Upper lobe of left lung (tissue), 6 donors: Measurements from ENCODE around the gene GATA3. TPM values are rescaled to one million over a fixed set of nuclear protein-coding genes. Genes with fewer than 3 reads are reported as not detected.

Experiments used
- ATAC-seq, 2 donors: fragments of 200-7000 bp; cut with Tn5 transposase; one replicate each; pipeline ENCODE4 v1.9.1; 2022; ENCODE audit warnings: mild to moderate bottlenecking in 2 of 2, moderate library complexity in 2 of 2; ENCODE audit not compliant: low FRiP score in 2 of 2
- DNase-seq, 2 donors: peaks; one replicate each; pipeline ENCODE4 v3.0.0-alpha.2; 2019 to 2020
- H3K27ac ChIP-seq, 4 donors: fragments of 200-600 bp; sonication (generic); one replicate each; pipeline ENCODE4 v1.5.1; 2016 to 2019
- H3K27me3 ChIP-seq, 4 donors: fragments of 200-600 bp; sonication (generic); one replicate each; pipeline ENCODE4 v1.5.1; 2017 to 2019
- H3K36me3 ChIP-seq, 4 donors: fragments of 200-600 bp; sonication (generic); one replicate each; pipeline ENCODE4 v1.5.1; 2016 to 2019
- H3K4me1 ChIP-seq, 4 donors: fragments of 200-600 bp; sonication (generic); one replicate each; pipeline ENCODE4 v1.5.1; 2018 to 2019
- H3K4me3 ChIP-seq, 4 donors: fragments of 200-600 bp; sonication (generic); one replicate each; pipeline ENCODE4 v1.5.1; 2017 to 2019; ENCODE audit warnings: mild to moderate bottlenecking in 2 of 4, moderate library complexity in 1 of 4
- H3K9me3 ChIP-seq, 4 donors: fragments of 200-600 bp; sonication (generic); one replicate each; pipeline ENCODE4 v1.5.1; 2018 to 2019
- EP300 ChIP-seq, 4 donors: sonication (generic); formaldehyde crosslinking; IDR thresholded peaks; one replicate each; pipeline ENCODE4 v1.5.1; 2017; ENCODE audit warnings: antibody characterized with exemption in 4 of 4, control low read depth in 2 of 4
- POLR2A ChIP-seq, 4 donors: fragments of 450-650 bp; IDR thresholded peaks; one replicate each; pipeline ENCODE4 v1.5.1; 2016 to 2017; ENCODE audit warnings: antibody characterized with exemption in 4 of 4, mild to moderate bottlenecking in 2 of 4
- POLR2AphosphoS5 ChIP-seq, 2 donors: sonication (generic); formaldehyde crosslinking; IDR thresholded peaks; one replicate each; pipeline ENCODE4 v1.5.1; 2017; ENCODE audit warnings: antibody characterized with exemption in 2 of 2
- WGBS, 2 donors: methylation state at CpG; one replicate each; pipeline ENCODE4 v1.1.5; 2017 to 2018; 5-methylcytosine and 5-hydroxymethylcytosine counted together
- total RNA-seq, 6 donors: library from RNA; depleted of rRNA in 4 of 6; stranded (reverse); fragments of >200 nt in 4 of 6; gene quantifications; one replicate each; pipeline versions ENCODE4 v1.1.0 to v1.2.1, GENCODE V29; 2016 to 2021
- TF ChIP-seq, protein P1 (sequence below), 6 experiments: fragments of 450-650 bp in 4 of 6; fragments of 200-600 bp in 2 of 6; sonication (generic) in 2 of 6; IDR thresholded peaks; one replicate each; pipeline ENCODE4 v1.5.1; 2016 to 2019; ENCODE audit warnings: antibody characterized with exemption in 6 of 6
- donor health status: DM: no; HTN: no; CAD: no; lungs with moderate emphysema.
- donor health status: DM: no; HTN: yes; CAD: no; lungs with severe emphysema.

Gene GATA3
- total RNA-seq, 6 donors from 2014 or later: 0.22 to 6.3 (median 2.7) TPM

DNA sequence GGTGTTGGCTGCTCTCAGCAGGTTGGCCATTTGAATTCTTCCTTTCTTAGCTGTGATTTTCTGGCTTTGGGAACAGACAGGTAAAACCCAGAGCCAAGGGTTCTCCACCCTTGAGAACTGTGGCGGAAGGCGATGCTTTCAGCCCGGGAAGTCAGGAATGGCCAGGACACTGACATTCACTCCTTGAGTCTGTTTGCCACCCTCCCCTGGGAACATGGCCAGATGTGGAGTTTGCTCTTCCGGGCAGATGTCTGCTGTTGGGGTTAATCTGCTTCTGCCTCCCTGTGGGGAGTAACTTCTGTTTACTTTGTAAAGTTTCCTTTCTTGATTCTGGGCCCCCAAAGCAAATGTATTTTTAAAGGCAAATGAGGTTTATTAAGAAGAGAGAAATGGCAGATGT lies 17.7 kb downstream of the GATA3 start:
- TF ChIP-seq, protein P1, sequence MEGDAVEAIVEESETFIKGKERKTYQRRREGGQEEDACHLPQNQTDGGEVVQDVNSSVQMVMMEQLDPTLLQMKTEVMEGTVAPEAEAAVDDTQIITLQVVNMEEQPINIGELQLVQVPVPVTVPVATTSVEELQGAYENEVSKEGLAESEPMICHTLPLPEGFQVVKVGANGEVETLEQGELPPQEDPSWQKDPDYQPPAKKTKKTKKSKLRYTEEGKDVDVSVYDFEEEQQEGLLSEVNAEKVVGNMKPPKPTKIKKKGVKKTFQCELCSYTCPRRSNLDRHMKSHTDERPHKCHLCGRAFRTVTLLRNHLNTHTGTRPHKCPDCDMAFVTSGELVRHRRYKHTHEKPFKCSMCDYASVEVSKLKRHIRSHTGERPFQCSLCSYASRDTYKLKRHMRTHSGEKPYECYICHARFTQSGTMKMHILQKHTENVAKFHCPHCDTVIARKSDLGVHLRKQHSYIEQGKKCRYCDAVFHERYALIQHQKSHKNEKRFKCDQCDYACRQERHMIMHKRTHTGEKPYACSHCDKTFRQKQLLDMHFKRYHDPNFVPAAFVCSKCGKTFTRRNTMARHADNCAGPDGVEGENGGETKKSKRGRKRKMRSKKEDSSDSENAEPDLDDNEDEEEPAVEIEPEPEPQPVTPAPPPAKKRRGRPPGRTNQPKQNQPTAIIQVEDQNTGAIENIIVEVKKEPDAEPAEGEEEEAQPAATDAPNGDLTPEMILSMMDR (IDR thresholded peaks at IDR 0.05): no peak
- TF ChIP-seq EP300 (IDR thresholded peaks at IDR 0.05): no peak
- Histone ChIP-seq H3K4me3 (no peak overlapping the region), H3K4me1 (no peaks in the 10 kb centered on the region), H3K36me3 (peaks cover 0 to 7% (median 0%) of the 10 kb centered on the region in 4 donors), H3K9me3 (no peaks in the 10 kb centered on the region), H3K27ac (no peak overlapping the region), H3K27me3 (no peaks in the 10 kb centered on the region)
- DNase-seq (no peak), ATAC-seq (no peak)
- 35 to 62% methylated on average over 4 of the region's 4 CpGs for WGBS, 2 donors

DNA sequence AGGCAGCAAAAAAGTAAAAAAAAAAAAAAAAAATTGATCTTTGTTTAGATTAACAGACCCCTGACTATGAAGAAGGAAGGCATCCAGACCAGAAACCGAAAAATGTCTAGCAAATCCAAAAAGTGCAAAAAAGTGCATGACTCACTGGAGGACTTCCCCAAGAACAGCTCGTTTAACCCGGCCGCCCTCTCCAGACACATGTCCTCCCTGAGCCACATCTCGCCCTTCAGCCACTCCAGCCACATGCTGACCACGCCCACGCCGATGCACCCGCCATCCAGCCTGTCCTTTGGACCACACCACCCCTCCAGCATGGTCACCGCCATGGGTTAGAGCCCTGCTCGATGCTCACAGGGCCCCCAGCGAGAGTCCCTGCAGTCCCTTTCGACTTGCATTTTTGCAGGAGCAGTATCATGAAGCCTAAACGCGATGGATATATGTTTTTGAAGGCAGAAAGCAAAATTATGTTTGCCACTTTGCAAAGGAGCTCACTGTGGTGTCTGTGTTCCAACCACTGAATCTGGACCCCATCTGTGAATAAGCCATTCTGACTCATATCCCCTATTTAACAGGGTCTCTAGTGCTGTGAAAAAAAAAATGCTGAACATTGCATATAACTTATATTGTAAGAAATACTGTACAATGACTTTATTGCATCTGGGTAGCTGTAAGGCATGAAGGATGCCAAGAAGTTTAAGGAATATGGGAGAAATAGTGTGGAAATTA lies 19.4 kb downstream of the GATA3 start:
- peak in 1 of 2 donors; percentile 62 for DNase-seq
- no peaks in the 10 kb centered on the region for H3K4me1 ChIP-seq
- H3K27me3 ChIP-seq: no peaks in the 10 kb centered on the region
- WGBS, 2 donors: 89 to 91% methylated on average over 15 of the region's 15 CpGs
- no peak overlapping the region for H3K4me3 ChIP-seq
- H3K27ac ChIP-seq: no peak overlapping the region
- no peak for ATAC-seq
- H3K9me3 ChIP-seq: no peaks in the 10 kb centered on the region
- TF ChIP-seq POLR2AphosphoS5 (IDR thresholded peaks at IDR 0.05) (no peak), EP300 (IDR thresholded peaks at IDR 0.05) (no peak), POLR2A (IDR thresholded peaks at IDR 0.05) (no peak)
- TF ChIP-seq, protein P1 (IDR thresholded peaks at IDR 0.05): no peak
- peaks cover 0 to 7% (median 0%) of the 10 kb centered on the region in 4 donors for H3K36me3 ChIP-seq

DNA sequence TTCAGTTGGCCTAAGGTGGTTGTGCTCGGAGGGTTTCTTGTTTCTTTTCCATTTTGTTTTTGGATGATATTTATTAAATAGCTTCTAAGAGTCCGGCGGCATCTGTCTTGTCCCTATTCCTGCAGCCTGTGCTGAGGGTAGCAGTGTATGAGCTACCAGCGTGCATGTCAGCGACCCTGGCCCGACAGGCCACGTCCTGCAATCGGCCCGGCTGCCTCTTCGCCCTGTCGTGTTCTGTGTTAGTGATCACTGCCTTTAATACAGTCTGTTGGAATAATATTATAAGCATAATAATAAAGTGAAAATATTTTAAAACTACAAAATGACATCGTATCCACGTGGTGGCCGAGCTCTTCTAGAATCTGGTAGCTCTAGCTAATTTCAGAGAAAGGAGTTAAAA lies 20.4 kb downstream of the GATA3 start:
- ATAC-seq (no peak), DNase-seq (no peak)
- WGBS, 2 donors: 90 to 94% methylated on average over 14 of the region's 14 CpGs
- Histone ChIP-seq H3K9me3 (no peaks in the 10 kb centered on the region), H3K27me3 (no peaks in the 10 kb centered on the region), H3K27ac (no peak overlapping the region), H3K36me3 (peaks cover 0 to 2% (median 0%) of the 10 kb centered on the region in 4 donors), H3K4me3 (no peak overlapping the region), H3K4me1 (peaks cover 0 to 5% (median 1%) of the 10 kb centered on the region in 4 donors)
- TF ChIP-seq EP300 (IDR thresholded peaks at IDR 0.05) (no peak), POLR2AphosphoS5 (IDR thresholded peaks at IDR 0.05) (no peak), POLR2A (IDR thresholded peaks at IDR 0.05) (no peak)
- TF ChIP-seq, protein P1 (IDR thresholded peaks at IDR 0.05): no peak

DNA sequence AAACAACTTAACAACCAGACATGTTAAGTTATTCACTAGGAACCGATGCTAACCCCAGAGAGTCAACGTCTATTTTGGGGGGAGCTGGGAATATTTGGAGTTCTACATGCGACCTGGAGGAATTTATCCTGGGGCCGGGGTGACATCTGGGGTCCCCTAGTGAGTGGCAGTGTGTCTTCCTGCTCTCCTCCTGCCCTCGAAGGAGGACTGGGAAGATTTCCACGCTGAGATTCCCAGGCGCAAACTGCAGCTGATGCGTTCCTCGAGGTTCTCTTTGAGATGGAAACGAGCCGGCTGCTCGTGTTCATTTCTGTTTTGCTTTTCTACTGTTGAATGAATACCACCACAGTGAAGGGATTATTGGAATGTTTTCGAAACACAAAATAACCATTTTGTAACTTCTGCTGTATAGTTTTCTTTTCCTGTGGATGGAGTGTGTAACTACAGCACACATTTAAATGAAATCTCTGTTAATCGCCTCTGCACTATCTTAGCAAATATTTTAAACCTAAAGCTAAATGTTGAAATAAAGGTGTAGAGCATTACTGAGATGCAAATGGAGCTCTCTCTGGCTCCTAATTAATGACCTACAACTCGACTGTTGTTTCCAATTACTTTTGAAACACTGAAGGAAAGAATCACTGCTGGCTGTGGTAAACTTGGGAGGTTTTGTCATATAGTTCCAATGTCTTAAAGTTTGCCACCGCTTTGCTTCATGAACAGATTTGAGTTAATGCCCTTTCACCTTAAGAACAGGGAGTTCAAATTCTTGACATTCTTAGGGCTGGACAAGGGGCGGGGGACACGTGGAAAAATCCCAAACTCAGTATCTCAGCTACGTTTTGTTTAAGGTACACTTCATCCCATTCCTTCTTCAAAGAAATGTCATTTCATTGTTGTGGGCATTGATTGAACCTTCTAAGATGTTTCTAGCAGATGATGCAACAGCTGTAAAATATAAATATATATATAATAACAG lies 21.1 kb downstream of the GATA3 start:
- Histone ChIP-seq H3K36me3 (no peaks in the 10 kb centered on the region), H3K27me3 (no peaks in the 10 kb centered on the region), H3K4me3 (no peak overlapping the region), H3K9me3 (no peaks in the 10 kb centered on the region), H3K27ac (no peak overlapping the region), H3K4me1 (peaks cover 0 to 5% (median 1%) of the 10 kb centered on the region in 4 donors)
- DNase-seq (no peak), ATAC-seq (no peak)
- TF ChIP-seq POLR2AphosphoS5 (IDR thresholded peaks at IDR 0.05) (no peak), POLR2A (IDR thresholded peaks at IDR 0.05) (no peak), EP300 (IDR thresholded peaks at IDR 0.05) (no peak)
- TF ChIP-seq, protein P1 (IDR thresholded peaks at IDR 0.05): no peak
- WGBS, 2 donors: 53 to 56% methylated on average over 19 of the region's 19 CpGs
